ENCODE measurements around the gene RASSF8.

DNA sequence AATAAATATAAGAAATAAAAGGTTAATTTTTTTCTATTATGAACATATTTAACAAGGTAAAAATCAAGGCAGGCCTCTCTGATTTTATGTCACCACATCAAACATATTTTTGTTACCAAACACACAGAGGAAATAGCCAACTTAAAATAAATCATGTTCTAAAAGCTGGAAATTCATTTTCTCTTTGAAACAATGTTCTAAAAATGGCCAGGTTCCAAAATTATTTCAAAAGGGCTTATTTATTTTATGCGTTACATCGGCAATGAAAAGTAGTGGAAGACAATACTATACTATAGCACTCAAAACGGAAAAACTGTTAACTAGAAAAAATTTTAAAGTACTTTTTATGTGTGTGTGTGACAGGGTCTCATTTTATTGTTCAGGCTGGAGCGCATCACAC is 24.0 kb upstream of the RASSF8 start:
- TF ChIP-seq POLR2A (IDR thresholded peaks at IDR 0.05; ENCODE audit: extremely low read depth, insufficient read length): no peak
- TF ChIP-seq, protein P1, sequence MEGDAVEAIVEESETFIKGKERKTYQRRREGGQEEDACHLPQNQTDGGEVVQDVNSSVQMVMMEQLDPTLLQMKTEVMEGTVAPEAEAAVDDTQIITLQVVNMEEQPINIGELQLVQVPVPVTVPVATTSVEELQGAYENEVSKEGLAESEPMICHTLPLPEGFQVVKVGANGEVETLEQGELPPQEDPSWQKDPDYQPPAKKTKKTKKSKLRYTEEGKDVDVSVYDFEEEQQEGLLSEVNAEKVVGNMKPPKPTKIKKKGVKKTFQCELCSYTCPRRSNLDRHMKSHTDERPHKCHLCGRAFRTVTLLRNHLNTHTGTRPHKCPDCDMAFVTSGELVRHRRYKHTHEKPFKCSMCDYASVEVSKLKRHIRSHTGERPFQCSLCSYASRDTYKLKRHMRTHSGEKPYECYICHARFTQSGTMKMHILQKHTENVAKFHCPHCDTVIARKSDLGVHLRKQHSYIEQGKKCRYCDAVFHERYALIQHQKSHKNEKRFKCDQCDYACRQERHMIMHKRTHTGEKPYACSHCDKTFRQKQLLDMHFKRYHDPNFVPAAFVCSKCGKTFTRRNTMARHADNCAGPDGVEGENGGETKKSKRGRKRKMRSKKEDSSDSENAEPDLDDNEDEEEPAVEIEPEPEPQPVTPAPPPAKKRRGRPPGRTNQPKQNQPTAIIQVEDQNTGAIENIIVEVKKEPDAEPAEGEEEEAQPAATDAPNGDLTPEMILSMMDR (IDR thresholded peaks at IDR 0.05; ENCODE audit: low read depth, low read length): no peak
- TF ChIP-seq, protein P2, sequence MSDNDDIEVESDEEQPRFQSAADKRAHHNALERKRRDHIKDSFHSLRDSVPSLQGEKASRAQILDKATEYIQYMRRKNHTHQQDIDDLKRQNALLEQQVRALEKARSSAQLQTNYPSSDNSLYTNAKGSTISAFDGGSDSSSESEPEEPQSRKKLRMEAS (IDR thresholded peaks at IDR 0.05; ENCODE audit: low read depth, low read length): no peak
- no peak for TF ChIP-seq MYC (IDR thresholded peaks at IDR 0.05; ENCODE audit: low read depth, low read length)
